ENCODE measurements around the gene EIF4E1B.

EIF4E1B gene

GRCh38 chr5:176606875-176607274, 23.6 kb upstream of the EIF4E1B start:
- no peak for DNase-seq

GRCh38 chr5:176608142-176608705, 22.3 kb upstream of the EIF4E1B start:
- peak; percentile 65 for DNase-seq

DNA sequence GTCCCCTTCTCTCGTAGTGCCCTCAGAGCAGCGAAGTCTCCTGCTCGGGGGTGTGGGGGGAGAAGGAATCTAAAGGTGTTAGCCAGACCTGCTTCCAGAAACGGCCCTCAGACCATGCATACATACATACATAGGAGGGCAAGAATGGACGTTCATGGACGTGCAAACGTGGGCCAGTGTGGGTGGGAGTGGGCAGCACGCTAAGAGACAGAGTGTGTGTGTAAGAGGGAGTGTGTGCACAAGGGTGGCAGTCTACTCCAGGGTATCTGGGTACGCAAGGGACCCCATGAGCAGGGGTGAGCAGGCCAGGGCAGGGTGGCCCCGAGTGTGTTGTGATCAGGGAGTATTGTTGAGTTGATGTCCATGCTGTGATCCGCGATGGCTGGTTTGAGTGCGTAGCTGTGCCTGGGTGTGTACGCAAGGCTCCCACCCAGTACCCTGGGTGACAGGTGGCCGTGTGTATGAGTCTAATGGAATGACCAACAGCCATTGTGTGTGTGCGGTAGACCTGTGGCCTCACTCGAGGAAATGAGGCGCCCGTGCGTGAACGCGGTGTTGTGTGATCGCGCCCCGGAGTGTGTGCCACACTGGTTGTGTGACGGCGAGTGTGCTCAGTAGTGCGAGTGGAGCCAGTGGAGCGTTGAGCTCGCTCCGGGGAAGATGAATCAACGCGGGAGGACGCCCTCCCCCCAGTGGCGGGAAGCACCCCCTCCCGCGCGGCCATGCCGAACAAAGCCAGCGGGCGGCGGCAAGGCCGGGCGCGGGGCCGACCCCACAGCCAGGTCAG, 21.3 kb upstream of the EIF4E1B start:
- DNase-seq = no peak

DNA sequence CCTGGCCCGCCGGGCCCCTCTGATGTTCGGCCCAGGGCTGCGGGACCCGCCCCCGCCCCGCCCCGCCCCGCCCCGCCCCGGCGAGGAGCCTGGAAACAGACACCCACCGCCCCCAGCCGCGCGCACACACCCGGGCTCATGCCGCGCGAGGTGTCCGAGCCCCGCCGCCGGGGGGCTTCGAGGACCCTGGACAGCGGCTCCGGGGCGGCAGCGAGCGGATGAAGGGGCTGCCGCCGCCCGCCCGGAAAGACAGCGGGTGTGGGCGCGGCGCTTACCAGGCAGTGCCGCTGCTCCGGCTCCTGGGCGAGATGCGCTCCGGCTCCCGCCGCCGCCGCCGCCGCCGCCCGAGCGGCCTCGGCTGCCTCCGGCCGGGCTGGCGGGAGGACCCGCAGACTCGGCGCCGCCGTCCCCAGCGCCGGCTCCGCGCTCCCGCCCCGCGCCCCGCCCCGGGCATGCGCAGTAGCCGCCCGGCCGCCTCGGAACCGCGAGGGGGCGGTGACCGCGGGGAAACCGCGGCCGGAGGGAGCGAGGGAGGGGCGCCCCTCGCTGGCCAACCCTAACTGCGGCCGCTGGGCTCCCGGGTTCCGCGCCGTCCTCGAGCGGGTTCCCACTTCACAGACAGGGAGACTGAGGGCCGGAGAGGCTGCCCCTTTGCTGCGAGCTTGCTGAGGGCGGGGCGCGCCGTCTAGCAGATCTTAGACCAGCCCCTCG, 20.6 kb upstream of the EIF4E1B start, which contains the start of gene GPRIN1:
TSS of gene GPRIN1 (minus strand) at position 433 of the 711 bp plus-strand sequence. CDS start 10,322 bp downstream, outside the sequence.
- peak; percentile 81 for DNase-seq

- DNase-seq = no peak
These were observed 20.1 kb upstream of the EIF4E1B start for GRCh38 chr5:176610435-176610773.

DNA sequence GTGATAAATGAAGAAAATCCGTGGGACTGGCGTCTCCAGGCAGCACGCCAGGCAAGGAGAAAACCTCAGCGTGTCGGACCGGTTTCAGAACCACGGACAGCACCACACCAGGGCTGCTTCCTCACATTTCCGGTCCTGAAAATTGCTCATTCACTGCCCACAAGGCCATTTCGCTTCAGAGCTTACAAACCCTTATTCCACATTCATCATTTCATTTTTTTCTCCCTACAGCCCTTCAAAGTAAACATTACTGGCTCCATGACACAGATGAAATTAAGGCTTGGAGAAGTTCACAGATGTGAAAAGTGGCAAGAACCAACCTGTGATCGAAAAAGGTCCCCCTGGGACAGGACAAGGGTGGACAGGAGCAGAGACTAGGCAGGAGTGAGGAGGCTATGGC, 19.0 kb upstream of the EIF4E1B start:
- DNase-seq = peak; percentile 77

DNA sequence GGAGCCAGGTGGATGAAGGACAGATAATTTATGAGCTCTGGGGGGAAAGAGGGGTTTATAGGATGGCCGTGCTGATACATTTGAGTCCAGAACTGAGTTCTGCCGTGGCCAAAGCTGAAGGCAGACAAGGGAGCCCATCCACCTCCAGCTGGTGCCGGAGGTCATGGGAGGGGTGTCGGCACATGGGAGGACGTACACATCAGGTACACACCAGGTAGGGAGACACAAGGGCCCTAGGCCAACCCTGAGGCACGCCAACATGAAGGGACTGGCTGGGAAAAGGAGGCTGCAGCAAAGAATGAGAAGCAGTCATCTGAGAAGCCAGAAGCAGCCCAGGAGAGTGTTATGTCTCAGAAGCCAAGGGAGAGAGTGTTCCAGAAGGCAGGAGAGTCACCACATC, 18.5 kb upstream of the EIF4E1B start:
- no peak for DNase-seq

DNA sequence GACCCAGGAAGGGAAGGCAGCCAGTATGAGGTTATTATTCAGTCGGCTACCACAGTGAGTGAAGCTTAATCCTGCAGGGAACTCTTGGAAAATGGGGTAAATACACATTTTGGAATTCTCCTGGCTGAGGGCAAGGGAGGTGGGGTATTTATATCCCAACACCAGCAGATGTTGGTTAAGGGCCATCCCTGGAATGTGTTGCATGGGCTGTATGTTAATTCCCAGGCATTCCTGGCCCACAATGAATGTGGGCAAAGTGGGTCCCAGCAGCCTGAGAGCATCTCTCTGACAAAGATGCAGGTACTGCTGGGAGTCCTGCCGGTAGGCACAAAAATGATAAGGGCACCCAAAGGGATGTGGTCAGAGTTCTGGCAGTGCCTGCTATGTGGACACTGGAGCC, 17.6 kb upstream of the EIF4E1B start:
- no peak for DNase-seq

DNA sequence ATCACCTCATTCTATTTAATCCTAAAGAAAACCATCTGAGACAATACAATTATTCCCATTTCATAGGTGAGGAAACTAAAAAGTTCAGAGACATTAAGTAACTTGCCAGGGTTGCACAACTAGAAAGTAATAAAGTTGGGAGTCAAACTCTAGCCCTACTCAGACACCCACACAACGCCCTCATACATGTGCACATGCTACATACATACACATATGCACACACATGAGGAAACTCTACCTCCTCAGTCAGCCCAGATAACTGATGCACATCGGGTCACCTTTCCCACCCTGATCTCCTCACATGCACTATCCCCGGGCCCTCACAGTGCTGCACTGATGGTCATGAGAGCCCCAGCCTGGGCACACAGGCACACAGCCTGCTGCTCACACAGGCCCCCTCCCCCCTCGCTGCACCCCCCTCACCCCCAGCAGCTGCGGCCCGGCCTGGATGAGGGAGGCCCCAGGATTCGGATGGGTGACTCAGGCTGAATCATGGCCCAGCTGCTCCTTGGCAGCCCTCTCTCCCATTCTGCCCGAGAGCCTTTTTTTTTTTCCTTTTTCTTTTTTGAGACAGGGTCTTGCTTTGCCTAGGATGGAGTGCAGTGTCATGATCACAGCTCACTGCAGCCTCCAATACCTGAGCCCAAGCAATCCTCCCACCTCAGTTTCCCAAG, 15.5 kb upstream of the EIF4E1B start:
- DNase-seq = no peak

DNA sequence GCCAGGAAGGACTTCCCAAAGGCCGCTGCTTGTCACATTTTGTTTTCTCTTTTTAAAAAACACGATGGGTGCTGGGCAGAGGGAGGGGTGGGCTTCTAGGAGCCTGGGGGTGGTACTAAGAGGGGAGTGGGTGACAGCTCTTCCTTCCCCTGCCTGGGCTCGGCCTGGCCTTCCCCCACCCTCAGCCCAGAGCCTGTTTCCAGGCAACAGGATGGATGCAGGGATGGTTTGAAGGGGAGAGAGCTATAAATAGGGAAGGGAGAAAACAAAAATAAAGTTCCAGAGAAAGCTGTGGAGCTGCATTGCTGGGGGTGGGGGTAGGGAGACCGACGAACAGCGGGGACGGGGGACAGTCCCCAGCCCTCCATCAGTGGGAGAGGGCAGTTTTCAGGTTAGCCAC, 14.0 kb upstream of the EIF4E1B start:
- DNase-seq = no peak

DNA sequence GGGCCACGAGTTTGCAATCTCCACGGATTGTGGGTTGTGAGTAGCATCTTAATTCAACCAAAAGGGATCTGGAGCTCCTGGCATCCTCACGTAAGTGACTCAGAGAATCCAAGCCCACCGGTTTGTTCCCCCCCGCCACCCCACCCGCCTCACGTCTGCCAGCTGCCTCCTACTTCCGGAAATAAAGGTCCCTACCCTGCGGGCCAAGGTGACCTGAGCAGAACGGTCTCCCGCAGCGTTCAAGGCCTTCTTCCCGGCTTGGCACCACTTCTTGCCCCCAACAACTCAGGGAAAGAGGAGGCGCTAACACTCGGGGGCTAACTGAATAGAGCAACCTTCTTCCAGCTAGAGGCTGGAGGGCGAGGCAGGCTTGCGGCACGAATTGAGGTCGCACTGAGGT, 11.7 kb upstream of the EIF4E1B start:
- no peak for DNase-seq

- no peak for DNase-seq
These were observed 11.3 kb upstream of the EIF4E1B start for GRCh38 chr5:176619203-176619568.

DNA sequence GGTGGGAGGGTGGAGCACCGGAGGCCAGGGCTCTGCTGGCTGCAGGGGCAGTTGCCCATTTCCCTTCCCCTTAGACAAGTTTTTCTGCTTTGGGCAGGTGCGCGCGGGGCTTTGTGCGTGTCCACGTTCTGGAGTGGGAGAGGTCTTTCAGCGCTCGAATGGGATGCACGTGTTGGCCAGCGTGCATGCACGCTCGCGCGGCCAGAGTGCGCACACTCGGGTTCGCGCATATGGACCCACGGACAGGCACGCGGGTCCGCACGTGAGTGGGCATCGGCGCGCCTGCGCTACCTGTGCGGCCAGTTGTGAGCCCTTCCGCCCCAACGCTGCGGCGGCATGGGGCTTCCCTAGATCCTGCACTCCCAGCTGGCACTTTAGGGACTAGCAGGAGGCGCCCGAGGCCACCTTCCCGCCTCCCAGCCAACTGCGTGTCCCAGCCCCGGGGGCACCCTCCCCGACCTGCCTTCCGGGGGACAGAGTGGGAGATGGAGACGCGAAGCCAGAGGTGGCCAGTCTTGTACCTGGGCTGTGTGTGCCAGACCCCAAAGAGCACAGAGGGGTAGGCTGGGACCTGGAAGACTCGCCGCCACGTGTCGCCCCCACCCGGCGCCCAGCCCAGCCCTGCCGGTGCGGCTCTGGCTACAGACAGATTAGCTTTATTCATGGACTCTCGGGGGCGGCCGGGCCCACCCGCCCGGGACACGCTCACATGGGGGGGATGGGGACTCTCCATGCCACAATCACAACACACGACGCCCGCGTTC, 10.7 kb upstream of the EIF4E1B start:
- DNase-seq = no peak

- no peak for DNase-seq
These were observed 10.0 kb upstream of the EIF4E1B start for GRCh38 chr5:176620333-176620981.

DNA sequence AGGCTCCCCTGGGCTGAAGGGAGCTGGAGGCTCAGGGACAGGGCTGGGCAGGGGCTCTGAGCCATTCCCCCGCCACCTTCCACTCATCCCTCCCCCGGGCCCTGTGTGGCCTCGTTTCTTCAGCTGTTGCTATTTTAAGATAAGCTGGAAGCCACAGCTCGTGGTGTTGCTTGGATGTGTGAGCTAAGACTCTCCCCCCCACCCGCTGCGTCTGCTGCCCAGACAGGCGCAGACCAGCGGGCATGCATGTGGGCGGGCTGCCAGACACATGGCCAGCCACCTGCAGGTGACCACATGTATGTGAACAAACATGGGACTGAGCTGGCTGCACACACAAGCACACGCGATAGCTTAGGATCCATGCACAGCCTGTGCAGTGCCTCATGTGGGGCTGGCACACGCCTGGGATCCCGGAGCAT, 8.8 kb upstream of the EIF4E1B start:
- DNase-seq = peak; percentile 32

DNA sequence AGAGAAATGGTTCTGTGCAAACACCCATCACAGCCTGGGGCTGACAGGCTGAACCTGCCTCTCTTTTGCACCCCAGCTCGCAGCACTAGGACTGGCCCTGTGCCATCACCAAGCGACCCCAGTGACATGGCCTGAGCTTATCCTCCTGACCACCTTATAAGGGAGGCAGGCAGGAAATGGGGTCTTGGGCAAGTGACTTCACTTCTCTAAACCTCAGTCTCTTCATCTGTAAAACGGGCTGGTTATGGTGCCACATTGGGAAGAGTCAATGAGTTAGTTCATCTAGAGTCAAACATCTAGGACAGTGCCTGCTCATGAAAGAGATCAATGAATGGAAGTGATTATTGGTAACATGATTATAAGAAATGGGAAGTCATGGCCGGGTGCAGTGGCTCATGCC, 6.3 kb upstream of the EIF4E1B start:
- DNase-seq = no peak

DNA sequence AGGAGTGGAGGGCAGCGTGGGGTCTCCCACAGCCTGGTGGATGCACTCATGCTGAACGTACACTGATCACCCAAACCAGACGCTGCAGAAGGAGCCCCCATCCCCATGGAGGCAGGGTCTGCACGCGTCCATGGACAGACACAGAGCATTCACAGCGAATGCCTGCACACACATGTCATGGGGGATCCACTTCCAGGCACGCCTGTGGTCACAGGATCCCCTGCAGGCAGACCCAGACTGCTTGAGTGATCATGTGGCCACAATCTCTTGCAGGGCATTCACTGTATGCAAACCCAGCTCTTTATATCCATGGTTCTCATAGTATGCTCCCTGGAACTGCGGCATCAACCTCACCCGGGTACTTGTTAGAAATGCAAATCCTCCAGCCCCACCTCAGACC, 5.5 kb upstream of the EIF4E1B start:
- no peak for DNase-seq

- no peak for DNase-seq
These were observed 5.0 kb upstream of the EIF4E1B start for GRCh38 chr5:176625512-176625911.

DNA sequence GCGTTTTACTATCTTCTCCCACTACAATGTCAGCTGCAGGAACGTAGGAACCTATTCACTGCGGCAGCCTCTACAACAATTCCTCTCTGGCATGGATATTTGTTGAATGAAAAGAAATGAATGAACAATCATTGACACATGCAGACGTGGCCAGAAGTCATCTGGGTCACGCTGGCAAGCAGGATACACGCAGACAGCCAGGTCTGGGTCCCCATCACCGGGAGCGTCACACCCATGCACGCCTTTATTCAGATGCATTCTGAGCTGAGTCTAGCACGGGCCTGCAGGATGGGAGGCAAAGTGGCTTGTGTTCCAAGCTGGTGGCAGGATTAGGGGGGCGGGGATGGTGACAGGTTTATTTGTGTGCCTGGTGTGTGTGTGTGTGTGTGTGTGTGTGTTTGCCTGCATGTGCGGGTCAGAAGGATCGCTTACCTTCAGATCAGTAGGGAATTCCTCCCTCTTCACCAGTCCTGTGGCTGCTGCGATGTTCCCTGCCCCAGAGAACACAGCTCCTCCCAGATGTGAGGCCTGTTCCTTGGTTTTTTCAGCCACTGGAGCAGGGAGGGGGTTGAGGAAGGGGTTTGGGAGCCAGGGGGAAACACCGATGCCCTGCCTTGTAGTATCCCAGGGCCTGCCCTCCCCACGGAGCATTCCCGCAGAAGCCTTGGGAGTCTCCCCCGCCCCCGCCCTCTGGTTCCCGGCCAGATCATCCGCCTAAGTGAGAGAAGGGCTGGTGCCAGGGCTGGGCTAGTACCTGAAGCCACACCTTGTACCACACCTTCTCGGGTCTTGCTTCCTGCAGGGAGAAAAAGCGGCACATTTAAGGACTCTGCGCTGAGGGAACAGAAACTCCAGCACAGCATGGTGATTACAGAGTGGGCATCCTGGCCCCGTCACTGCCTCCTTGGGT, 4.3 kb upstream of the EIF4E1B start:
- no peak for DNase-seq

GRCh38 chr5:176626876-176627236, 3.6 kb upstream of the EIF4E1B start:
- peak; percentile 23 for DNase-seq

DNA sequence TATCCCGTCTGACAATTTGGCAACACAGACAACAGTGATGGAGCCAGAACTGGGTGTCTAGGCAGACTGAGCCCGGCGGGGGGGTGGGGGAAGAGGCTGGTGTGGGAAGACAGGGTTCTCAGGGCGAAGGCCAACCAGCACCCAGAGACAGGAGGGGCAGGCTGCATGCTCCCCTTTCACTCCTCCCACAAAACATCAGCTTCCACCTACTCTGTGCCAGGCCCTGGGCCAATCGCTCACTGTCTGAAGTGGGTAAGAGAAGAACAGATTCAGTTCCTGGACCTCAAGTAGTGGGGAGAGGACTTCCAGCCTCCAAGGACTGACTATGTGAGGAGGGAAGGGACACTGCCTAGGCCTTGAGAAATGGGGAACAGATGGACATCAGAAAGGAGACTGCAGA, 2.9 kb upstream of the EIF4E1B start:
- DNase-seq = no peak

Data from RPMI8226 (cell line).